Retinal pigment epithelial cell (primary cell): ENCODE data around the gene BLOC1S5.

Experiments
- DNase-seq: peaks from one replicate; pipeline ENCODE4 v3.0.0-alpha.2; 2010; ENCODE audit warnings: low read depth
- H3K4me3 ChIP-seq: 2 replicates; pipeline ENCODE4 v1.5.1; 2011; ENCODE audit warnings: mild to moderate bottlenecking, low read length, control low read depth, moderate library complexity
- TF ChIP-seq, protein P1 (sequence below): conservative IDR thresholded peaks from 2 replicates; pipeline ENCODE4 v1.5.1; 2011; ENCODE audit warnings: low read depth, low read length, control low read depth, inconsistent platforms

BLOC1S5 gene

DNA sequence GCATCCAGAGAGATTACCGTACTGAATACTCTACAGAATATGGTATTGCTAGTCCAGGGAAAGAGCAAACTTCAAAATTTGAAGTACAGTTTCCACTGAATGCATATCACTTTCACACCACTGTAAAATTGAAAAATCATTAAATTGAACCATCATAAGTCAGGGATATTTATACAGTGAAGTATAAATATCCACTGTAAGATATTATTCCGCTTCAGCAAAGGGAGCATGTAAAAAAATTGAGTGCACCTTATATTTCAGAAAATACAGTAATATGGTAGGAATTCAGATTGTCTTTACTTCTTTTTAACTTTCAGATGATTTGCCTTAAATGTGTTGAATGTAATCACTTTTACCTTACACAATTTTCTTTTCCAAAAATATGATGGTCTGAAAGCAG lies 92.7 kb downstream of the BLOC1S5 start:
- DNase-seq, result no peak
- H3K4me3 ChIP-seq, result no peak overlapping the region
- TF ChIP-seq, protein P1, sequence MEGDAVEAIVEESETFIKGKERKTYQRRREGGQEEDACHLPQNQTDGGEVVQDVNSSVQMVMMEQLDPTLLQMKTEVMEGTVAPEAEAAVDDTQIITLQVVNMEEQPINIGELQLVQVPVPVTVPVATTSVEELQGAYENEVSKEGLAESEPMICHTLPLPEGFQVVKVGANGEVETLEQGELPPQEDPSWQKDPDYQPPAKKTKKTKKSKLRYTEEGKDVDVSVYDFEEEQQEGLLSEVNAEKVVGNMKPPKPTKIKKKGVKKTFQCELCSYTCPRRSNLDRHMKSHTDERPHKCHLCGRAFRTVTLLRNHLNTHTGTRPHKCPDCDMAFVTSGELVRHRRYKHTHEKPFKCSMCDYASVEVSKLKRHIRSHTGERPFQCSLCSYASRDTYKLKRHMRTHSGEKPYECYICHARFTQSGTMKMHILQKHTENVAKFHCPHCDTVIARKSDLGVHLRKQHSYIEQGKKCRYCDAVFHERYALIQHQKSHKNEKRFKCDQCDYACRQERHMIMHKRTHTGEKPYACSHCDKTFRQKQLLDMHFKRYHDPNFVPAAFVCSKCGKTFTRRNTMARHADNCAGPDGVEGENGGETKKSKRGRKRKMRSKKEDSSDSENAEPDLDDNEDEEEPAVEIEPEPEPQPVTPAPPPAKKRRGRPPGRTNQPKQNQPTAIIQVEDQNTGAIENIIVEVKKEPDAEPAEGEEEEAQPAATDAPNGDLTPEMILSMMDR, result no peak

GRCh38 chr6:7970616-7971015 lies 93.6 kb downstream of the BLOC1S5 start:
- TF ChIP-seq, protein P1, result no peak
- no peak overlapping the region for H3K4me3 ChIP-seq
- no peak for DNase-seq
